Fibroblast of pulmonary artery (primary cell): ENCODE data around the gene DNAAF5.

Source experiments
- DNase-seq: peaks from one replicate; pipeline ENCODE4 v3.0.0-alpha.2; 2010; ENCODE audit warnings: low read depth
- H3K4me3 ChIP-seq: replicated peaks from 2 replicates; pipeline ENCODE4 v1.5.1; 2011; ENCODE audit warnings: low read depth, mild to moderate bottlenecking, control low read depth, low read length, moderate library complexity
- TF ChIP-seq, protein P1 (sequence below): IDR thresholded peaks from 2 replicates; pipeline ENCODE4 v1.5.1; 2011; ENCODE audit warnings: mild to moderate bottlenecking, control low read depth, low read length, inconsistent platforms; ENCODE audit errors: missing control alignments

Gene DNAAF5

DNA sequence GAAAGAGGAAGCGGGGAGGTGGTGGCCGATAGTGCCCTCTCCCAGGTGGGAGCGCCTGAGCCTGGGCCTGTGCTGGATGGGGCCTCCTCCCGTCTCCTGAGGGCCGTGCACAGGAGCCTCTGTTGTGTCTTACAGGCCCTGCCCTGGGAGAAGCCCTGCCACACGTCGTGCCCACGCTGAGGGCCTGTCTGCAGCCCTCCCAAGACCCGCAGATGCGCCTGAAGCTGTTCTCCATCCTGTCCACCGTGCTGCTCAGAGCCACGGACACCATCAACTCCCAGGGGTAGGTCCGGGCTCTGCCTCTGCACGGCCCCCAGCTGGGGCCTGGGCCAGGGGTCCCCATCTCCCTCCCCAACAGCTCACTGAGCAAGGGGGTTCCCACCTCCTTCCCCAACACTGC, 43.8 kb downstream of the DNAAF5 start:
- no peak overlapping the region for H3K4me3 ChIP-seq
- no peak for DNase-seq
- TF ChIP-seq, protein P1, sequence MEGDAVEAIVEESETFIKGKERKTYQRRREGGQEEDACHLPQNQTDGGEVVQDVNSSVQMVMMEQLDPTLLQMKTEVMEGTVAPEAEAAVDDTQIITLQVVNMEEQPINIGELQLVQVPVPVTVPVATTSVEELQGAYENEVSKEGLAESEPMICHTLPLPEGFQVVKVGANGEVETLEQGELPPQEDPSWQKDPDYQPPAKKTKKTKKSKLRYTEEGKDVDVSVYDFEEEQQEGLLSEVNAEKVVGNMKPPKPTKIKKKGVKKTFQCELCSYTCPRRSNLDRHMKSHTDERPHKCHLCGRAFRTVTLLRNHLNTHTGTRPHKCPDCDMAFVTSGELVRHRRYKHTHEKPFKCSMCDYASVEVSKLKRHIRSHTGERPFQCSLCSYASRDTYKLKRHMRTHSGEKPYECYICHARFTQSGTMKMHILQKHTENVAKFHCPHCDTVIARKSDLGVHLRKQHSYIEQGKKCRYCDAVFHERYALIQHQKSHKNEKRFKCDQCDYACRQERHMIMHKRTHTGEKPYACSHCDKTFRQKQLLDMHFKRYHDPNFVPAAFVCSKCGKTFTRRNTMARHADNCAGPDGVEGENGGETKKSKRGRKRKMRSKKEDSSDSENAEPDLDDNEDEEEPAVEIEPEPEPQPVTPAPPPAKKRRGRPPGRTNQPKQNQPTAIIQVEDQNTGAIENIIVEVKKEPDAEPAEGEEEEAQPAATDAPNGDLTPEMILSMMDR: no peak

GRCh38 chr7:770741-771166, 44.3 kb downstream of the DNAAF5 start:
- TF ChIP-seq, protein P1: no peak
- DNase-seq: no peak
- no peak overlapping the region for H3K4me3 ChIP-seq

DNA sequence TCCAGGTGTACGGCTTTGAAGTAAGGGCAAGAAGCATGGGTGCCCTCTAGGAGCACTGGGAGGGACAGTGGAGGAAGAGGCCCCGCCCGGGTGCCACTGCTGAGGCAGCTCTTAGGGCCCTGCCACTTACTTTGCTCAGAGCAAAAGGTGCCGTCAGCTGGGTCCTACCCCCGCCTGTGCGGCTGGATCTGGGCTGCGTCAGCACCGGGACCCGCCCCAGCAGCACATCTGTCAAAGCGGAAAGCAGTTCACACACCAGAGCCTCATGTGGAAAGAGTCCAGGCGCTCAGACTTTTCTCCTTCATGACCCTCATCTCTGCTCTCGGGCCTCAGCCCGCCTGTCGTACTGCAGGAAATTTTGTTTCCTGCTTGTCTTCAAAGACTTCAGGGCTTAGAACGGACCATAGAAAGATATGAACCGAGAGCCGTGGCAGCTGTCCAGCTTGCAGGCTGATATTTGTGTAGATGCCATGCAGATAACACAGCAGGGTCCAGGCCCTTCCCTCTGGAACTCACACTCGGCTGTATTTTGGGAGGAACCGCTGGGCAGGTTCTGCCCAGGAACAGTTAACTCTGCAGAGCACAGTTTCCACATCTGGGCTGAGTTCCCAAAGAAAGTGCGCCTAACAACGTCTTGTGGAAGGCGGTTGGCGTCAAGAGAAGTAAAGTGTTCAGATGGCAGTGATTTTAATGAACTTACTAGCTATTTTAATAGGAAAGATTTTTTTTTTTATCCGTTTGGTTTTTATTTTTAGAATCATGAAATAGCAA, 44.9 kb downstream of the DNAAF5 start:
- DNase-seq: peak; percentile 60
- TF ChIP-seq, protein P1: no peak
- no peak overlapping the region for H3K4me3 ChIP-seq

- no peak overlapping the region for H3K4me3 ChIP-seq
- DNase-seq: no peak
- TF ChIP-seq, protein P1: no peak
Measured at GRCh38 chr7:772005-772294, 45.5 kb downstream of the DNAAF5 start.

GRCh38 chr7:772392-772791, 45.9 kb downstream of the DNAAF5 start:
- no peak overlapping the region for H3K4me3 ChIP-seq
- DNase-seq: no peak
- TF ChIP-seq, protein P1: no peak

DNA sequence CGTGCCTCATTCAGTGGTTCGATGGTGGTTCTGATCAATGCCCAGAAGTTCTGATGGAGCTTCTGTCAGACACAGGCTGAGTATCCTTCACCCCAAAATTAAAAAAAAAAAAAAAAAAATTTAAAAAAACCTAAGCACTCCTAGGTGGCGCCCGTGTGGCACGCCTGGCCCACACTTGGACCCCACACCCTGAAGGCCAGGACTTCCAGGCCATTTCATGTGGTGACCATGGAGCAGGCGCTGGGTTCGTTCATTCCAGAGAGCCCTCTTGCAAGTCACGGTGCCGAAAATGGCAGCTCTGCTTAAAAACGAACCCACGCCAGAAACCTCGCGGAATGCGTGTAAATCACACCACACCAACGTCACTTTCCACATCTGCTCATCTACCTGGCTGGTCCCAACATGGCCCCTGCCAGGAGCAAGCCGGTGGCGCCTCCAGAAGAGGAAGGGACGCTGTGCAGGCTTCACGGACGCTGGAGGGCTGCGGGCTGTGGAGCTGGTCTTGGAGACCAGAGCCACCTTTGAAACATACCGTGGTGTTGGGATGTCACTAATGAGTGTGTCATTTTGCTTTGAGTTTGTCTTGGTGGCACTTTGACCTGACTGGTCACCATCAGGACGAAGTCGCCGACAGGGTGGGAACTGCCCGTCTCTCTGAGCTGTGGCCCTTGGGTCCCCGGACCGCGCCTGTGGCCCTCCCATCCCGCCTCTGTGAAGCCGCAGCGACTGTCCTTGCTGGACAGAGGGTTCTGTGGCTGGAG, 46.5 kb downstream of the DNAAF5 start:
- no peak for DNase-seq
- no peak overlapping the region for H3K4me3 ChIP-seq
- TF ChIP-seq, protein P1: no peak

- TF ChIP-seq, protein P1: no peak
- no peak for DNase-seq
Measured at GRCh38 chr7:773622-773915, 47.1 kb downstream of the DNAAF5 start.

More at GRCh38 chr7:773622-773915, 47.1 kb downstream of the DNAAF5 start:
- no peak overlapping the region for H3K4me3 ChIP-seq
